GM23248 (cell line): Measurements from ENCODE around the gene MT1F.

Experiments used
- EZH2 ChIP-seq: fragments of 200-600 bp; sonication (generic); IDR thresholded peaks from 2 replicates; pipeline ENCODE4 v1.6.1; 2018; ENCODE audit warnings: antibody characterized with exemption, mild to moderate bottlenecking; ENCODE audit not compliant: insufficient read depth, poor library complexity, severe bottlenecking
- EZH2phosphoT487 ChIP-seq: fragments of 200-600 bp; sonication (generic); IDR thresholded peaks from 2 replicates; pipeline ENCODE4 v1.6.1; 2018; ENCODE audit warnings: antibody characterized with exemption, moderate library complexity, mild to moderate bottlenecking, low read depth; ENCODE audit not compliant: insufficient read depth

DNA sequence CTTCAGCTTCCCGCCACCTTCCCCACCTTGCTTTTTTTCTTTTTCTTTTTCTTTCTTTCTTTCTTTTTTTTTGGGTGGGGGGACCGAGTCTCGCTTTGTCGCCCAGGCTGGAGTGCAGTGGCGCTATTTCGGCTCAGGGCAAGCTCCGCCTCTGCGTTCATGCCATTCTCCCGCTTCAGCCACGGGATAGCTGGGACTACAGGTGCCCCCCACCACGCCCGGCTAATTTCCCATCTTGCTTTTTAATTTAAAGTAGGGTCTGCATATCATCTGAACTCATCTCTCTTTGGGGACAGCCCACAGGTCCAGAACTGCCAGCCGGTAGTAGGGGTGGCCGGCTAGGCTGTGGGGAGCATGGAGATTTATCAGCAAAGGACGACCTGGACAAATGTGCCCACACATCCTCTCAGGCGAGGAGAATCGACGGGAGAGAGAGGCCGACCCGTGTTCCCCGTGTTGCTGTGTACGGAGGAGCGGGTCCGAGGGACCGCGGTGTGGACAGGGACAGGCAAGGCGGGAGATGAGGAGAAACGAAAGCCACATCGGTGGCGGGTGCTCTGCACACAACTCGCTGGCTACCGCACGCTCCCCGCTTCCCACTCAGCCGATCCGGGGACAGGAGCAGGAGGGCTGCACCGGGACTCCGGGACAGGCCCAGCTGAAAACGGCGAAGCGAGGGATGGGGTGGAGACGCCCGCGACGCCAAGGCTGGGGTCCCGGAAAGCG lies 22.9 kb upstream of the MT1F start:
- TF ChIP-seq EZH2 (no peak), EZH2phosphoT487 (no peak)
